ENCODE data around the gene CD300LB. TPM values are rescaled to one million over a fixed set of nuclear protein-coding genes. Genes with fewer than 3 reads are reported as not detected.

Gene CD300LB
- total RNA-seq, 1 experiment from 2014 or later = not detected

GRCh38 chr17:74549343-74549742, 18.1 kb upstream of the CD300LB start:
- Mint-ChIP-seq H3K27ac (no peak overlapping the region; a peak in 1 of 7 replicates), H3K4me1 (no peaks in the 10 kb centered on the region)
- no CpG with 5 or more reads among the region's 7 CpGs for WGBS (ENCODE audit: extremely low coverage, insufficient read length, low lambda C conversion rate)

More at GRCh38 chr17:74549343-74549742, 18.1 kb upstream of the CD300LB start:
- no peak overlapping the region for H2BK20ac ChIP-seq (ENCODE audit: low read depth, low read length, poor library complexity, severe bottlenecking)
- no peak overlapping the region for H3K9ac ChIP-seq (ENCODE audit: extremely low read depth, insufficient read length, low read length)
- H3K27me3 Mint-ChIP-seq (ENCODE audit: low read depth) = peaks cover 20% of the 10 kb centered on the region
- H3K14ac ChIP-seq (ENCODE audit: insufficient read depth, low read length) = no peak overlapping the region
- no peak for DNase-seq
- no peaks in the 10 kb centered on the region for H3K9me3 ChIP-seq (ENCODE audit: control insufficient read depth, low read depth, low read length)
- H3K4me1 ChIP-seq (ENCODE audit: insufficient read depth, low read length) = no peaks in the 10 kb centered on the region
- no peak overlapping the region for H2BK120ac ChIP-seq (ENCODE audit: low read depth, low read length, poor library complexity, severe bottlenecking)
- H3K4ac ChIP-seq (ENCODE audit: low read depth, low read length) = no peak overlapping the region
- no peaks in the 10 kb centered on the region for H4K20me1 ChIP-seq (ENCODE audit: control insufficient read depth, insufficient read depth, insufficient read length)
- H3K9me3 Mint-ChIP-seq = peaks cover 0 to 2% of the 10 kb centered on the region in 2 experiments; a peak in 1 of 5 replicates
- no peak overlapping the region for H4K5ac ChIP-seq (ENCODE audit: insufficient read length, low read depth, low read length)
- no peak overlapping the region for H4K8ac ChIP-seq (replicated peaks; ENCODE audit: insufficient read length, low read depth, low read length)
- H3K27me3 ChIP-seq (ENCODE audit: insufficient read depth, low read length) = no peaks in the 10 kb centered on the region
- H3K4me2 ChIP-seq (ENCODE audit: insufficient read depth, insufficient read length, low read length) = no peak overlapping the region
- no peak overlapping the region for H3K23ac ChIP-seq (ENCODE audit: insufficient read length, low read depth, low read length)
- H3K23me2 ChIP-seq (ENCODE audit: insufficient read length, low read depth, low read length, poor library complexity, severe bottlenecking) = no peaks in the 10 kb centered on the region
- H3K79me1 ChIP-seq (ENCODE audit: insufficient read depth, low read depth, low read length, poor library complexity, severe bottlenecking) = no peaks in the 10 kb centered on the region
- H3K4me3 Mint-ChIP-seq = no peak overlapping the region
- no peaks in the 10 kb centered on the region for H3K79me2 ChIP-seq (ENCODE audit: insufficient read depth, low read length)
- no peak overlapping the region for H2AFZ ChIP-seq (ENCODE audit: low read length)
- H3K18ac ChIP-seq (ENCODE audit: insufficient read length, low read depth, low read length) = no peak overlapping the region
- H3K27ac ChIP-seq (ENCODE audit: insufficient read length, low read depth, low read length) = no peak overlapping the region
- no peak overlapping the region for H4K91ac ChIP-seq (ENCODE audit: insufficient read length, low read depth, low read length)
- H2AK5ac ChIP-seq (ENCODE audit: insufficient read length, low read length) = no peak overlapping the region
- H2BK12ac ChIP-seq (ENCODE audit: insufficient read length, low read depth, low read length) = no peak overlapping the region
- H3K36me3 Mint-ChIP-seq (ENCODE audit: insufficient read depth in 1 of 3, low read depth in 3 of 3) = no peaks in the 10 kb centered on the region
- TF ChIP-seq CTCF (conservative IDR thresholded peaks at IDR 0.05) = no peak
- no peak overlapping the region for H2BK15ac ChIP-seq (ENCODE audit: low read depth, low read length)
- no peak overlapping the region for H2BK5ac ChIP-seq (ENCODE audit: insufficient read length, low read length)
- no peak overlapping the region for H3K56ac ChIP-seq (ENCODE audit: insufficient read length, low read depth, low read length)
- H3T11ph ChIP-seq (ENCODE audit: low read length) = no peak overlapping the region
